ENCODE data around the gene APOA5. TPM values are rescaled to one million over a fixed set of nuclear protein-coding genes. Genes with fewer than 3 reads are reported as not detected.
A peak's percentile ranks its signal among the peaks of the same experiment; 100 is the strongest.

The APOA5 gene
- total and polyA plus RNA-seq, 2 of the 13 experiments (the other 11 are each of a cell fraction or from before 2014, with no cell fraction given): 44.0 to 49.1 TPM

GRCh38 chr11:116808262-116809175, 16.8 kb upstream of the APOA5 start (continued):
- TF ChIP-seq GATAD1 (CRISPR knock-in tag; IDR thresholded peaks at IDR 0.05): peak; percentile 51
- TF ChIP-seq FLYWCH1 (CRISPR knock-in tag; IDR thresholded peaks at IDR 0.05): no peak
- TF ChIP-seq USF2 (IDR thresholded peaks at IDR 0.05; ENCODE audit: low read depth, low read length): no peak
- TF ChIP-seq USF2 (CRISPR knock-in tag; IDR thresholded peaks at IDR 0.05; ENCODE audit: borderline replicate concordance): no peak
- no peak for TF ChIP-seq TEAD2 (CRISPR knock-in tag; IDR thresholded peaks at IDR 0.05)
- peak; percentile 58; the same call in 1 of the 2 replicates for TF ChIP-seq ZNF430 (CRISPR knock-in tag; IDR thresholded peaks at IDR 0.05)
- no peak for TF ChIP-seq ZNF276 (CRISPR knock-in tag; IDR thresholded peaks at IDR 0.05; ENCODE audit: low read depth)
- TF ChIP-seq SRF (IDR thresholded peaks at IDR 0.05; ENCODE audit: low read depth, low read length): no peak
- no peak for TF ChIP-seq ZNF33B (CRISPR knock-in tag; IDR thresholded peaks at IDR 0.05)
- TF ChIP-seq FOXK1 (CRISPR knock-in tag; IDR thresholded peaks at IDR 0.05; ENCODE audit: borderline replicate concordance, low read depth): peak; percentile 69
- no peak for TF ChIP-seq LRRFIP1 (CRISPR knock-in tag; conservative IDR thresholded peaks at IDR 0.05)
- 0 out of 2 replicates have a peak, but pooled peaks have one; percentile 6 for TF ChIP-seq ZNF224 (CRISPR knock-in tag; IDR thresholded peaks at IDR 0.05)
- peak; percentile 93 for TF ChIP-seq ESRRA (CRISPR knock-in tag; IDR thresholded peaks at IDR 0.05; ENCODE audit: low read depth)
- peak; percentile 98 for TF ChIP-seq HMG20A (CRISPR knock-in tag; IDR thresholded peaks at IDR 0.05; ENCODE audit: borderline replicate concordance)
- TF ChIP-seq GLMP (CRISPR knock-in tag; IDR thresholded peaks at IDR 0.05; ENCODE audit: borderline replicate concordance): no peak
- peak; percentile 65 for TF ChIP-seq POGZ (CRISPR knock-in tag; IDR thresholded peaks at IDR 0.05)
- no peak for TF ChIP-seq HNRNPL (IDR thresholded peaks at IDR 0.05; ENCODE audit: low read depth, low read length)
- TF ChIP-seq ZNF350 (CRISPR knock-in tag; IDR thresholded peaks at IDR 0.05; ENCODE audit: borderline replicate concordance, low read depth): peak; percentile 57; the same call in 1 of the 2 replicates

All from HepG2 (cell line).